A673 (cell line): ENCODE measurements around the gene ST6GALNAC3.

ENCODE experiments used
- EZH2 ChIP-seq: fragments of 200-600 bp; sonication (generic); IDR thresholded peaks from 2 replicates; pipeline ENCODE4 v1.6.1; 2017; ENCODE audit warnings: borderline replicate concordance, low read depth, mild to moderate bottlenecking, mixed read lengths, antibody characterized with exemption, low read length; ENCODE audit not compliant: poor library complexity, severe bottlenecking
- TF ChIP-seq, protein P1 (sequence below): fragments of 300-800, 200-600 bp; sonication (generic); conservative IDR thresholded peaks from 2 replicates; pipeline ENCODE4 v1.5.1; 2017; ENCODE audit warnings: low read depth, mild to moderate bottlenecking, antibody characterized with exemption, low read length, moderate library complexity, mixed read lengths

- TF ChIP-seq, protein P1, sequence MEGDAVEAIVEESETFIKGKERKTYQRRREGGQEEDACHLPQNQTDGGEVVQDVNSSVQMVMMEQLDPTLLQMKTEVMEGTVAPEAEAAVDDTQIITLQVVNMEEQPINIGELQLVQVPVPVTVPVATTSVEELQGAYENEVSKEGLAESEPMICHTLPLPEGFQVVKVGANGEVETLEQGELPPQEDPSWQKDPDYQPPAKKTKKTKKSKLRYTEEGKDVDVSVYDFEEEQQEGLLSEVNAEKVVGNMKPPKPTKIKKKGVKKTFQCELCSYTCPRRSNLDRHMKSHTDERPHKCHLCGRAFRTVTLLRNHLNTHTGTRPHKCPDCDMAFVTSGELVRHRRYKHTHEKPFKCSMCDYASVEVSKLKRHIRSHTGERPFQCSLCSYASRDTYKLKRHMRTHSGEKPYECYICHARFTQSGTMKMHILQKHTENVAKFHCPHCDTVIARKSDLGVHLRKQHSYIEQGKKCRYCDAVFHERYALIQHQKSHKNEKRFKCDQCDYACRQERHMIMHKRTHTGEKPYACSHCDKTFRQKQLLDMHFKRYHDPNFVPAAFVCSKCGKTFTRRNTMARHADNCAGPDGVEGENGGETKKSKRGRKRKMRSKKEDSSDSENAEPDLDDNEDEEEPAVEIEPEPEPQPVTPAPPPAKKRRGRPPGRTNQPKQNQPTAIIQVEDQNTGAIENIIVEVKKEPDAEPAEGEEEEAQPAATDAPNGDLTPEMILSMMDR = no peak
- TF ChIP-seq EZH2 = no peak
Measured at GRCh38 chr1:76351655-76352054, 277.1 kb downstream of the ST6GALNAC3 start.
